ENCODE results near the gene NDUFB10. TPM values are rescaled to one million over a fixed set of nuclear protein-coding genes. Genes with fewer than 3 reads are reported as not detected.
"Not testable (repeated sequence)": the region's sequence is repeated elsewhere in the genome, so short reads cannot be mapped to it uniquely, and the experiment has no call there.

NDUFB10 gene
- total RNA-seq, 1 experiment from 2014 or later, result 244 TPM

DNA sequence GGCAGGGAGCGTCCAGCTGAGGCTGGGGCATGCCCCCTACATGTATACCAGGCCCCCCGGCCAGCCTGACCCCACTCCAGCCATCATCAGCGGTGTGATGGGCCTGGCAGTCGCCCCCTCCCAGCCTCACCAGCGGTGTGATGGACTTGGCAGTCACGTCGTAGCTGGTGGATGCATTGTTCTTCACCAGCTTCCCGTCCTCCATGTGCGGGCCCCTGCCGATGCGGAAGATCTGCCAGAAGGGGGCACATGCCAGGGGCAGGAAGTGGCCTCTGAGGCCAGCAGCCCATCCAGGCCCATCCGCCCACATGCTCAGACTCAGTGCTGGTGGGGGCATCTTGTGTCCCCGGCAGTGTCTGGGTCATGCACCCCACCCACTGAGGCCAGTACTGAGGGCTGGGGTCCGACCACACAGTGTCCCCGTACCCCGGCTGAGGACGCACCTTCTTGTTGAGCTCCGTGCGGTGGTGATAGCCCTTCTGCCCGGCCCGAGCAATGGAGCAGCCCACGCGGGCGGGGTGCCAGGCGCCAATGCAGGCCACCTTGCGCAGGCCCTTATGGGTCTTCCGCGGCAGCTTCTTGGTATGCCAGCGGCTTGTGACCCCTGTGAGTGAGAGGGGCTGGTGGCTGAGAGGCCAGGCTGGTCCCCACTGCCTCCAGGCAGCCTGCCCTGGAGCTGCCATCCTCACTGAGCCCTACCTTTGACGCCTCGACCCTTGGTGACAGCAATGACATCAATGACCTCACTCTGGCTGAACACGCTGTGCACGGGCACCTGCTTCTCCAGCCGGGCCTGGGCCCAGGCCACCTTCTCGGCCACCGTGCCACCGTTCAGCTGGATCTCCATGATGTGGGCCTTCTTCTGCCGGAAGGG, 12.6 kb upstream of the NDUFB10 start:
- no peak for DNase-seq (ENCODE audit: low read depth)

DNA sequence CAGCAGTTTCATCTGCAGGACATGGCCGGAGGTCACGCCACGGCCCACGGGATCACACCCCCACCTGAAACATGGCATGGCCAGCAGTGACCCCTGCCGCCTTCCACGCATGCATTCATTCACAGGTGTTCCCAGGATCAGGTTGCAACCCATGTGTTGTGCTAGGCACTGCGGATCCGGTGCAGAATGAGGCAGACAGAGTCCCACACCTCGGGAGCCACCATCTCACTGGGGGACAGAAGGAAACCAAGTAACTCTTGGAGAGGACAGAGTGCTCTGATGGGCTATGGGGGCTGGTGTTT, 12.0 kb upstream of the NDUFB10 start:
- no peak for DNase-seq (ENCODE audit: low read depth)

DNA sequence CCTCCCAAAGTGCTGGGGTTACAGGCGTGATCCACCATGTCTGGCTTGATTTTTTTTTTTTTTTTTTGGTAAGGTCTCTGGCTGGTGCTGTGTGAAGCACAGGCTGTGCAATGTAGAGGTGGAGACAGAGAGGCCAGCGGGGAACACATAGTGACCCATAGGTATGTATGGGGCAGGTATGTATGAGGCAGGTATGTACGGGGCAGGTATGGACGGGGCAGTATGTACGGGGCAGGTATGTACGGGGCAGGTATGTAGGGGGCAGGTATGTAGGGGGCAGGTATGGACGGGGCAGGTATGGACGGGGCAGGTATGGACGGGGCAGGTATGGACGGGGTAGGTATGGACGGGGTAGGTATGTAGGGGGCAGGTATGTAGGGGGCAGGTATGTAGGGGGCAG, 9.8 kb upstream of the NDUFB10 start:
- DNase-seq (ENCODE audit: low read depth), result no peak

DNA sequence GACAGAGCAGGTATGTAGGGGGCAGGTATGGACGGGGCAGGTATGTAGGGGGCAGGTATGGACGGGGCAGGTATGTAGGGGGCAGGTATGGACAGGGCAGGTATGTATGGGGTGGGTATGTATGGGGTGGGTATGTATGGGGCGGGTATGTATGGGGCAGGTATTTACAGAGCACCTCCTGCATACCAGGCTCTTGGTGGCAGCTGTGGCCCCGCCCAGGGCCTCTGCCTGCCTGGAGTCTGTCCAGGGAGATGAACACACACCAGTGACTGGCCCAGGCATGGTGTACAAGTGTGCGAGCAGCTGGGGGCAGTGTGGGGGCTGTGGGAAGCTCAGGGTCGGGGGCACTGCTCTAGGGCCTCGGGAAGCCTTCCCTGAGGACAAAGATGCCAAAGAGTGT, 9.3 kb upstream of the NDUFB10 start:
- DNase-seq (ENCODE audit: low read depth), result no peak

DNA sequence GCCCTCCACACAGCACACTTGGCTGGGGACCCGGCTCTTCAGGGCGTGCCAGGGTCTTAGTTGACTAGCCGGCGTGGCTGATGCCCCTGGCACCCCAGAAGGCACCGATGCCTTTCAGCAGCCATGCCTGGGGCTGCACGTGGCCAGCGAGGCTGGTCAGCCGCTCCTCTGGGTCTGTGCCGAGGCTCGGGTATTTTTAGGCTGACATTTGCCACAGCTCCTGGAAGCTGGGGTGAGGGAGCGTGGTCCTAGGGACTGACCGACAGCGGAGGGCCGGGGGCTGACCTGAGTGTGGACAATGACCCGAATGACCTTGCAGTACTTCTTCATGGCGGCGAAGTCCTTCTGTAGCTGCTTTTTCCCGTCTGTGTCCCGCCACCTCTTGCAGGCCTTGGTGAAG, 8.8 kb upstream of the NDUFB10 start:
- DNase-seq (ENCODE audit: low read depth), result no peak

DNA sequence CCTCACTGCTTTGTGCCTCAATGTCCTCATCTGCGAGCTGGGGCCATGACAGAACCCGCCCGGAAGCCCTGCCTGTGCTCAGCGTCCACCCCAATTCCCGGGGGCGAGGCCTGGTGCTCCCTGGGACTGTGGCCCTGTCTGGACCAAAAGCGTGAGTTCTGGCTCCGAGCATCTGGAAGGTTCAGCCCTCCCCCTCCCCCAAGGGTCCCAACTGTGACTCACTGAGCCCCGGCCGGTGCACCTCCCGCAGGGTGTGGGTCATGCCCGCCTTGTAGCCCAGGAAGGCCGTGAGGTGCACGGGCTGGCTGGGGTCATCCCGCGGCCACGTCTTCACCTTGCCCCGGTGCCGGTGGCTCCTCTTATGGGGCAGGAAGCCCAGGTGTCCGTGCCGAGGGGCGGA, 5.6 kb upstream of the NDUFB10 start:
- no peak for DNase-seq (ENCODE audit: low read depth)

DNA sequence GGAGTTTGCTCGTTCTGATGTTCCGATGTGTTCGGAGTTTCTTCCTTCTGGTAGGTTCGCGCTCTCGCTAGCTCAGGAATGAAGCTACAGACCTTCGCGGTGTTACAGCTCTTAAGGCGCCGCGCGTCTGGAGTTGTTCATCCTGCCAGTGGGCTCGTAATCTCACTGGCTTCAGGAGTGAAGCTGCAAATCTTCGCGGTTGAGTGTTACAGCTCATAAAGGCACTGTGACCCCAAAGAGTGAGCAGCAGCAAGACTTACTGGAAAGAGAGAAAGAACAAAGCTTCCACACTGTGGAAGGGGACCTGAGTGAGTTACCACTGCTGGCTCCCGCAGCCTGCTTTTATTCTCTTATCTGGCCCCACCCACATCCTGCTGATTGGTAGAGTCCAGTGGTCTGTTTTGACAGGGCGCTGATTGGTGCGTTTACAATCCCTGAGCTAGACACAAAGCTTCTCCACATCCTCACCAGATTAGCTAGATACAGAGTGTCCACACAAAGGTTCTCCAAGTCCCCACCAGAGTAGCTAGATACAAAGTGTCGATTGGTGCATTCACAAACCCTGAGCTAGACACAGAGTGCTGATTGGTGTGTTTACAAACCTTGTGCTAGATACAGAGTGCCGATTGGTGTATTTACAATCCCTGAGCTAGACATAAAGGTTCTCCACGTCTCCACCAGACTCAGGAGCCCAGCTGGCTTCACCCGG, 1.8 kb upstream of the NDUFB10 start:
- not testable (repeated sequence) for DNase-seq (ENCODE audit: low read depth)

DNA sequence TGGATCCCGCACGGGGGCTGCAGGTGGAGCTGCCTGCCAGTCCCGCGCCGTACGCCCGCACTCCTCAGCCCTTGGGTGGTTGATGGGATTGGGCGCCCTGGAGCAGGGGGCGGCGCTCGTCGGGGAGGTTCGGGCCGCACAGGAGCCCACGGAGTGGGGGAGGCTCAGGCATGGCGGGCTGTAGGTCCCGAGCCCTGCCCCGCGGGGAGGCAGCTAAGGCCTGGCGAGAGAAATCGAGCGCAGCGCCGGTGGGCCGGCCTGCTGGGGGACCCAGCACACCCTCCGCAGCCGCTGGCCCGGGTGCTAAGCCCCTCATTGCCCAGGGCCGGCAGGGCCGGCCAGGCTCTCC, 1.2 kb upstream of the NDUFB10 start:
- DNase-seq (ENCODE audit: low read depth), result not testable (repeated sequence)

DNA sequence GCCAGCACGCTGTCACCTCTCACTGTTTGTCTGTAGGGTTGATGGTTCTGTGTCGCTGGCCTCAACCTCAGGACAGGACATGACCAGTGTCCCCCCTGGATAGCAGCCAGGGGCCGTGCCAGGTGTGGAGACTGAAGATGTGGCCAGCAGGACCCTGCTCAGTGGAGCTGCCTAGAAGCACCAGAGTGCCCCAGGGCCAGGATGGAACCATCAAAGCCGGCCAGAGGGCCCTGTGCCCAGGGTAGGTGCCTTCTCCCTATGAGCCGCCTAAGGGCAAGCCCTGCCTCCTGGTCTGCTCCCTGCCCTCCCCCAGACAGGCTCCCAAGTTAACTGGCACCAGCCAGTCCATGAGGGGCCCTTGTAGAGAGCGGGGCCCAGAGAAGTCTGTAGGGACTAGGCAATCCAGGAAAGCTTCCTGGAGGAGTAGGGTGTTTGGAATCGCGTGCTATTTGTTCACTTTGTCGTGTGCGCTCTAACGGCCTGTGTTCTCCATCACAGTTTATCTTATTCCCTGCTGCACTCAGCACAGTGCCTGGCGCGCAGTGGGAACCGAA, 546 bp upstream of the NDUFB10 start:
- no peak for DNase-seq (ENCODE audit: low read depth)

DNA sequence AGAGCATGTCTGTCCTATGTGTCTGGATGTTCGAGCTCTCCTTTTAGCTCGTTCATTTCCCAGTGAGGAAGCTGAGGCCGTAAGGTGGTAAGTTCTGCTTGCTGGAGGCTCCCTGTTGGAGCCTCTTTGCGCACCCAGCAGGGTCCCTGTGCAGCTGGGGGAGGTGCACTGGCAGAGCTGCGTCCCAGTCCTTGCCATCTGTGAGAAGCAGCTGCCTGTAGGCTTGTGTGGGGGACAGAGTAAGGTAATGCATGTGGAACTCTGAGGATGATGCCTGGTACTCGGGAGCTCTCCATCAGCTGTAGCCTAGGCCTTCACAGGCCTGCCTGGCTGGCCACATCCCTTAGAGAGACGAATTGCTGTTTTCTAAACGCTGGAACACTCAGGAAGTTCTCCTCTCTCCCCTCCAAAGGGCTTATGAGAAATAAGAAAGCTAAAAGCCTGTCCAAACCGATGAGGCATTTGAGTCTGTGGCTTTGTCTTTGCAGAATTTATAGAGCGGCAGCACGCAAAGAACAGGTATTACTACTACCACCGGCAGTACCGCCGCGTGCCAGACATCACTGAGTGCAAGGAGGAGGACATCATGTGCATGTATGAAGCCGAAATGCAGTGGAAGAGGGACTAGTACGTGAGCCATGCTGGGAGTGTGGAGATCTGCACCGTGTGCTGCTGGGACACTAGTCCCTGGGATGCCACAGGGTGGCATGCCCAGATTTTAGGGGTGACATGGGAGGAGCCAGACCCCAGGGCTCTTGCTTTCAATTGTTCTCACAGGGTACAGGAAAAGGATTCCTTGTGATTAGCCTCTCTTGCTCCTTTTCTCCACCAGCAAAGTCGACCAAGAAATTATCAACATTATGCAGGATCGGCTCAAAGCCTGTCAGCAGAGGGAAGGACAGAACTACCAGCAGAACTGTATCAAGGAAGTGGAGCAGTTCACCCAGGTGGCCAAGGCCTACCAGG, 1.6 kb downstream of the NDUFB10 start:
- DNase-seq (ENCODE audit: low read depth), result peak; percentile 62

DNA sequence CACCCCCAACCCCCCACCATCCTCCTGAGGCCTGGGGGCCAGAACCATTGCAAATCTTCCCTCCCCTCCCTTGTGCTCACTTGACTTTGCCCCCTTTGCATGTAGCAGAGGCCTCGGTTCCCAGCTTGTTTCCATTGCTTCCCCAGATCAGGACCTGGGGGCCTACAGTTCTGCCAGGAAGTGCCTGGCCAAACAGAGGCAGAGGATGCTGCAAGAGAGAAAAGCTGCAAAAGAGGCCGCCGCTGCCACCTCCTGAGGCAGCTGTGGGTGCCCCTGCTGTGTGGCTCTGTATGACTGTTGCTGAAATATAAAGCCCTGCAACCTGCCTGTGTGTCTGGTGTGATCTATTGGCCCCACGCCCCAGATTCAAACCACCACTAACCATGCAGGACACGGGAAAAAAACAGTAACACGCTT, 2.3 kb downstream of the NDUFB10 start:
- peak; percentile 23 for DNase-seq (ENCODE audit: low read depth)

DNA sequence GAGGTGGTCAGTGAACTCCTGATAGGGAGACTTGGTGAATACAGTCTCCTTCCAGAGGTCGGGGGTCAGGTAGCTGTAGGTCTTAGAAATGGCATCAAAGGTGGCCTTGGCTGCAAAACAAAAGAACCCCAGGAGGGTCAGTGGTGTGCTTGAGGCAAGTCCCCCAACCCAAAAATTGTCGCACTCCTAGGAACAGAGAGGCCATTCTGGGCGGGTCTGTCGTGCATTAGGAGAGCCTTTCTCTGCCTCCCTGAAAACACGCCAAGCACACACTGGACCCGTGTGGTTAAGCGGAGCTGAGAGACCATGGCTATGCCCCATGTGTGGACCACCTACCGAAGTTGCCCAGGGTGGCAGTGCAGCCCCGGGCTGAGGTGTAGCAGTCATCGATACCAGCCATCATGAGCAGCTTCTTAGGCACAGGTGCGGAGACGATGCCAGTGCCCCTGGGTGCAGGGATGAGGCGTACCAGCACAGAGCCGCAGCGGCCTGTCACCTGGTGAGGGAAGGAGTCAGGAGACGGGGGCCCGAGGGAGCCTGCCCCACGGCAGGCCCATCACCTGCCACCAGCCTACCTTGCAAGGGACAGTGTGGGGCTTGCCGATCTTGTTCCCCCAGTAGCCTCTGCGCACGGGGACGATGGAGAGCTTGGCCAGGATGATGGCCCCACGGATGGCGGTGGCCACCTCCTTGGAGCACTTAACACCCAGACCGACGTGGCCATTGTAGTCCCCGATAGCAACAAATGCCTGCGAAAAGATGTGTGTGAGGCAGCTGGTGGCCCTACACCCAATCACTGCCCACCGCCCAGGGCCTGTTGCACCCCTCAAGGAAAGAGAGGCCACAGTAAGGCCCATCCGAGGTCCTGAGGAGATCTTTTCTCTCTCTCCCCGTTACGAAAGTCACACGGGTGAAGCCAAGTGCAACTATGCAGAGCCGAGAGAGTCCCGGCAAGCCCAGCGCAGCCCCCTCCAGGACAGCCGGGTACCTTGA, 3.1 kb downstream of the NDUFB10 start:
- DNase-seq (ENCODE audit: low read depth), result not testable (repeated sequence)

DNA sequence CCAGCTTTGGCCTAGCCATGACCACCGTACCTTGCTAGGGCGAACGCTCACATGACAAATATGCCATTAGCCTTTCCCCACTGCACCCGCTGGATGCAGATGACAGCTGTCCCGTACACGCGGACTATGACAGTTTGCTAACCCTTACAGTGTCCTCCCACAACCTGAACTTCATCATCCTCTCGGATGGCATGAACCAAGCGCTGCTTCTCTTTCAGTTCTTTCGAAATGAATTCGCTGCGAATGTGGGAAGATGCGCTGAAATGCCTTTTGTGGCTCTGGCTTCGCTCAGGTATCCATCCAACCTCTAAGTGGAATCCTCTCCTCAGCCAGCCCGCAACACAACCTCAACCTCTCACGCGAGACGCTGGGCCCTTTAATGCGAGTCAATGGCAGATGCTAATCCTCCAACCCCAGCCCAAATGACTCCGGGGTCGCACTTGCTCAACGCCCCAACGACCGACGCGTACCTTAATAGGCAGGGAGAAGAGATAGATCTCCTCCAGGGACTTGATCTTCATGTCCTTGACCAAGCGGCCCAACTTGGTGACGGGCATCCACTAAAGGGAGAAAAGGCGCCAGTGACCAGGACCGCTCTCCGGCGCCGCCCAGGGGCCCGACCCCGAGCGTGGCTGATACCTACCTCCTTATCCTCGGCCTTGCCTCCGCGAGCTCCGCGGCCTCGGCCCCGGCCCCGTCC, 4.6 kb downstream of the NDUFB10 start:
- DNase-seq (ENCODE audit: low read depth), result peak; percentile 45

DNA sequence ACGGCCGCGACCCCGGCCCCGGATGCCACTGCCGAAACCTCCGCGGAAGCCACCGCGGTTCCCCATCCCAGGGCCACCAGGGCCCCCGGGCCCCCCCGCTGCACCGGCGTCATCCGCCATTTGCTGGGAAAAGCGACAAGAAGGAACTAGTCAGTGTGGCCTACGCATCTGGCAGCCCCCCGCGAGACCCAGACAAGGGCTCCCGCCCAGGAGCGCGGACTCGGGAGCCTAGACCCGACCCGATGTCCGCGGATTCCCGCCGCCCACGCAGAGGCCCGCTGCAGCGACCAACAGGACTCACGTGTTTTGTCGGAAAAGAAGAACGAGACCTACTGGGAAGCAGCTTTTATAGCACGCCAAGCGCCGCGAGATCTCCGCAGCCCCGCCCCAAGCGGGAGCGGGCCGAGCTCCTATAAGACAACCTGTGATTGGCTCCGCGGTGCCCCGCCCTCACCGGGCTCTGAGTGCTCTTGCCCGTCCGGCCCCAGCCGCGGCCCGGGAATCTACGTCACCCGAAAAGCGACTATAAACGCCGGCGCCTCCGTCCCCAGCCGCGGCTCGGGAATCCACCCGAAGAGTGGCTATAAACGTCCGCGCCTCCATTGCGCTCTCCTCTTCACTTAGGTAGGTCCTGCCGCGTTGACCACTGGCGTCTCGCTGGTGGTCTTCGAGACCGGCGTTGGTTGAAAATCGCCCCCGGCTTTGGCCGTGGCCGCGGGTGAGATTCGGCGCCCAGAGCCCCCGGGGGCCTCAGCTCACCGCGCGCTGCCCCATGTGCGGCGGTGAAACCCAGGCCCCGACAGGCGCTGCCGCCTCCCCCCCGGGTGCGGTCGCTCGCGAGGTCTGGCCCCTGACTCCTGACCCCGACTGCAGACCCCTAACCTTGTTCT, 5.4 kb downstream of the NDUFB10 start, which contains the start of gene RPS2:
Gene RPS2 (minus strand): TSS at position 321 of the 890 bp plus-strand sequence. CDS start 201 bp downstream, at position 120.
- peak; percentile 97 for DNase-seq (ENCODE audit: low read depth)

DNA sequence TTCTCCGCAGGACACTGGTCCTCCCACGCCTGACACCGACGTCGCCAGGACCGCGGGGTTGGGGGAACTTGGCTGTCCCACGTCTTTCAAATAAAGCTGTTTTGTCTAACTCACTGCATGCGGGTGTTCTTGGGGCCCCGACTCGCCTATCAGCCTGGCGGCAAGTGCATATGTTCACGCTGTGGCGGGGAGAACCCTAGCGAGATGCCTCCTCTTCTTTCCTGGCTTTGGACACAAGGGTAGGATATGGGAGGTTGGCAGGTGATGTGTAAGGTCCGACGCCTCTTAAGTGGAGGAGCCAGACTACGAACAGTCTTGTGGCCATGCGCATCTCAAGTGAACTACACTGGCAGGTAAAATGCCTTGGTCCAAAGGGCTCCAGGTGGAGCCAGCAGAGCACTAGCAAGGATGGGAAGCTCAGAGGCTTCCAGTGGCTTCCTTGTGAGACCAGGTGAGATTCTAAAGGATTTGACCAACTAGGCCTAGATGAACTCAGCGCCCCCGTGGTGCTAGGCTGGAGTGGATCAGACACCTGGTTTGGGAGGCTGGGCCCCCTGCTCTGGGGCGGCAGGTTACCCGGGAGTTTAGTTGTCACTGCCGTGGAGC, 6.2 kb downstream of the NDUFB10 start:
- DNase-seq (ENCODE audit: low read depth), result no peak

DNA sequence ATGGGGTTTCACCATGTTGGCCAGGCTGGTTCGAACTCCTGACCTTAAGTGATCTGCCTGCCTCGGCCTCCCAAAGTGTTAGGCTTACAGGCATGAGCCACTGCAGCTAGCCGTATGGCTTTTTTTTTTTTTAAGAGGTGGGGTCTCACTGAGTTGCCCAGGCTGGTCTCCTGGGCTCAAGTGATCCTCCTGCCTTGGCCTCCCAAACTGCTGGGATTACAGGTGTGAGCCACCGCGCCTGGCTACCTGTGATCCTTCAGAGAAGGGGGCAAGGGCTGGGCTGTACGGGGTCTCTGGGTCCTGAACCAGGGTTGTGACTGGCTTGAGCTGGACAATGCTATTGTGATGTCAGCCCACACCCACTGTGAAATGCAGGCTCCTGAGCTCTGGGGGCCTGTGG, 7.1 kb downstream of the NDUFB10 start, which contains the start of gene RNF151:
Gene RNF151 (plus strand): TSS at position 397 of the 400 bp plus-strand sequence. CDS start 26 bp downstream, outside the sequence.
- no peak for DNase-seq (ENCODE audit: low read depth)

DNA sequence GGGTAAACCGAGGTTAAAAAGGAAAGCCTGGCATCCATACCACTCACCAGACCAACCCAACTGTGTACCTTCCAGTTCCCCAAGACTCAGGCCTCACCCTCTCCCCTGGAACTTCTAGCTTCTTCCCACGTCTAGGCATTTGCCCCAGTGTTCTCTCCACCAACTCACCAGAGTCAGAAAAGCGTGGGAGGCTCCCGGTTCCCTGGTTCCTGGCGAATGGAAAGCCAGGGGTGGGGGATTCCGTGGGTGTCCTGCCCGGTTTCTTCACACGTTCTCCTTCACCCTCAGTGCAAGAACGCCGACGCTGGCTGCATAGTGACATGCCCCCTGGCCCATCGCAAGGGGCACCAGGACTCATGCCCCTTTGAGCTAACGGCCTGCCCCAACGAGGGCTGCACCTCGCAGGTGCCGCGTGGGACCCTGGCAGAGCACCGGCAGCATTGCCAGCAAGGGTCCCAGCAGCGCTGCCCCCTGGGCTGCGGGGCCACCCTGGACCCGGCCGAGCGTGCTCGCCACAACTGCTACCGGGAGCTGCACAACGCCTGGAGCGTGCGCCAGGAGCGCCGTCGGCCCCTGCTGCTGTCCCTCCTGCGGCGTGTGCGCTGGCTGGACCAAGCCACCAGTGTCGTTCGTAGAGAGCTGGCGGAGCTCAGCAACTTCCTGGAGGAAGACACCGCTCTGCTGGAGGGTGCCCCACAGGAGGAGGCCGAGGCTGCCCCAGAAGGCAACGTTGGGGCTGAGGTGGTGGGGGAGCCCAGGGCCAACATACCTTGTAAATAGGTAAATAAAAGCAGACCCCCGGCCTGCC, 9.0 kb downstream of the NDUFB10 start:
- DNase-seq (ENCODE audit: low read depth), result no peak
